GM18526 (cell line): Measurements from ENCODE around the gene NFE2.

Source experiments
- POLR2A ChIP-seq: IDR thresholded peaks from 3 replicates; pipeline ENCODE4 v1.6.1; 2011; ENCODE audit not compliant: insufficient read length; ENCODE audit errors: extremely low read depth

The NFE2 gene

DNA sequence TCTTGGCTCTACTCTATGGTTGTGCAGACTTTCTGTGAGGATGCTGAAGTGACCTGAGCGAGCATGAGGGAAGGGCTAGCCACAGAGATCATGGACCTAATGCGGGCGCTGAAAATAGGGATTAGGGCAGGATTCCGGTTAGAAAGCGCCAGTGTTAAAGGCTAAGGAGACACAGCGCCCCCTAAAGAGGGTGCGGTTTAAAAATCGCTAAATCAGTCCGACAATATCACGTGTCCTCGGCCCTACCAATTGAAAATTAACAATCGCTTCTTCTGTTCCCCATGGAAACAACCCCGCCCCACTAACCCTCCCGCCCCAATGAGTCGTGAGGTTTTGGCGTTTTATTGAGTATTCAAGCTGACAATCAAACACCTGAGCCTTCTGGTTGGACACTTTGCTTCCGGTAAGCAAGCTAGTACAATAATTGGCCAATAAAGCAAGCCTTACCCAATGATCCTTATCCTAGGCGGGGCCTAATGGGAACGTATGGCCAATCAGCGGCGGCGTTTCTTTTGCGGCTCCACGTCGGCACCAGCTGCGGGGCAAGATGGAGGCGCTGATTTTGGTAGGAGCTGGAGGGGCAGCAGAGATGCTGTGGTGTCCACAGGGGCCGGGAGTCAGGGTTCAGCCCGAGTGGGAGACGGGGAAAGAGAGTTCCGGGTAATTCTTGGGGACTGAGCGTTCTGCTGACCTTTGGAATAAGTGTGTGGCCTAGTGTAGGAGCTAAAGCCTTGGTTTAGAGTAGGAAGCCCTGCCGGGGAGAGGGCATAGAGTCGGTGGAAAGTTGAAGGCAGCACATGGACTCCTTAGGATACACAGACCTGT is 24.0 kb upstream of the NFE2 start, which contains the start of gene COPZ1:
Gene COPZ1 (plus strand): TSS at position 515 of the 825 bp plus-strand sequence. CDS start 33 bp downstream, at position 548.
- peak; percentile 76 for TF ChIP-seq POLR2A

DNA sequence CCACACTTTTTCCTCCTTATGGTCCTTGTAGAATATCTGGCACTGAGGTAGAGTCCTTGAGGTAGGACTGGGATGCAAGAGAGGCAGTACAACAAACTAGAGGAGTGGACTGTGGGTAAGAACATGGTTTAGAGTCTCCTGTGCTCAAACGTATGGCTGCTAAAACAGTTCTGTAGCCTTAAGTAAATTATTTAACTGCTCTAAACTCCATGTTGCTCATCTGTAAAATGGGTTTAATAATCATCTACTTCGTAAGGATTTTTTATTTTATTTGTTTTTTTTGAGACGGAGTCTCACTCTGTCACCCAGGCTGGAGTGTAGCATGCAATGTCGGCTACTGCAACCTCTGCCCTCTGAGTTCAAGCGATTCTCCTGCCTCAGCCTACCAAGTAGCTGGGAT is 20.5 kb upstream of the NFE2 start:
- no peak for TF ChIP-seq POLR2A

- TF ChIP-seq POLR2A: no peak
These were observed 10.2 kb upstream of the NFE2 start for GRCh38 chr12:54311051-54311450.

- TF ChIP-seq POLR2A: no peak
These were observed 6.3 kb upstream of the NFE2 start for GRCh38 chr12:54306925-54307741.

GRCh38 chr12:54304187-54304810 is 3.5 kb upstream of the NFE2 start:
- TF ChIP-seq POLR2A: no peak

DNA sequence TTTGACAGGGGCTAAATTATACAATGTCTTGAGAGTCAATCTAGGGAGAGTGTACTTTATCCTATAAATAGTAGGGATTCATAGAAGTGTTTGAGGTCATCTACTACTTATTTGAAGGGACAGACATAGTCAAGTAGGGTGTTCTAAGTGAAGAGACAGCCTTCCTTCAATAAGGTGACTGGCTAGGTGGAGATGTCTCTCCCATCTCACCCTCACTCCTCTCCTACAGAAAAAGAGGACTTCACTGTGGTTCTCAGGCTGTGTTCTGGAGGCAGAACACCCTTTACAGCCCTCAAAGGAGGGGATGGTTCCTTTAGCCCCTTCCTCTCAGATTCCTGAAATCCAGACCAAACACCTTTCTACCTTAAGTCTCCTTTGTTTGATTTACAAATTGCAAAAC is 2.8 kb upstream of the NFE2 start:
- no peak for TF ChIP-seq POLR2A

DNA sequence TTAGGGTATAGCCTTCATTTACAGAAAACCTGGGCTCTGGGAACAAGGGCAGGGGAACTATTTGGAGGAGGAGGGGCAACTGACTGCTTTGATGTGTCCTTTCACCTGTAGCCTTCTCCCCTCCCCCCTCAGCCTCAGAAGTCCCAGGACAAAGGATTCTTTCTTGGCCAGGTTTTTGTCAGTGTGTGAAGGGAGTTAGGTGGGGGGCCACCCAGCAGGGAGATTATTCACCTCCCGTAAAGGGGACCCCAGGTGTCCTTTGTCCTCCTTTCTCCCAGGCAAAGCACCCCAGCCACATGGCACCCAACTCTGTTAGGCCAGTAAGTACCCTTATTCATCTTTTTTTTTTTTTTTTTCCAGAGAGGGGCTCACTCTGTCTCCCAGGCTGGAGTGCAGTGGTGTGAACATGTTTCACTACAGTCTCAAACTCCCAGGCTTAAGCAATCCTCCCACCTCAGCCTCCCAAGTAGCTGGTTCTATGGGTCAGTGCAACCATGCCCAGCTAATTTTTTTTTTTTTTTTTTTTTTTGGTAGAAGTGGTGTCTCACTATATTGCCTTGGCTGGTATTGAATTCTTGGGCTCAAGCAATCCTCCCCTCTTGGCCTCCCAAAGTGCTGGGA is 723 bp upstream of the NFE2 start:
- no peak for TF ChIP-seq POLR2A

GRCh38 chr12:54300225-54300731 is 537 bp downstream of the NFE2 start:
- no peak for TF ChIP-seq POLR2A

DNA sequence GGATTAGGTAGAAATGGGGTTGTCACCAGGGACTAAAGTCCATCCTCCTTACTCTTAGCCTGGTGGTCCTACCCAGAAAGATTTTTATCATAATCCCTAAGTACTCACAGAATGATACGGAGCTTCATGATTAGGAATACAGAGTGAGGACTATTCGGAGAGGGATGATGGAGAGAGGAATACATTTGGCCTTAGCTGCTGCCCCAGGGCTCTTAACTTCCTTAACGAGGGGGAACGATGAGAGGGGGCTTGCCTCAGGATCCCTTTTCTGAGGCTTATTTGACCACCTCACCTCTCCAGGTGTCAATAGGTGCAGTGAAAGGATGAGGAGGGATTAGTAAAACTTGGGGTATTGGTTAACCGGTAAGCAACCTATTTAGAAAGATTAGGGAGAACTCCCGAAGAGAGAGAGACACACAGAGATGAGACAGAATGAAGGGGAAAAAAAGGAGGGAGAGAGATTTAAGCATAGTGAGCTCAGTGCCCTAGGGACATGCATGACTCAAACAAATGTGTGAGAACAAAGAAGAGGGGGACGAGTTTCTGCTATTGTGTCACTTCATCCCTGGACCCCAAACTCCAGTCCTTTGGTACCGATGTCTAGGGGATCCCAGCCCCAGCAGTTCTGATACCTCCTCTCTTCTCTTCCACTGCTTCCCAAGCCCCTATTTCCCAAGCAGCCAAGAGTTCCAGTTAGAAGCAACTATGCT is 1.1 kb downstream of the NFE2 start:
- no peak for TF ChIP-seq POLR2A

DNA sequence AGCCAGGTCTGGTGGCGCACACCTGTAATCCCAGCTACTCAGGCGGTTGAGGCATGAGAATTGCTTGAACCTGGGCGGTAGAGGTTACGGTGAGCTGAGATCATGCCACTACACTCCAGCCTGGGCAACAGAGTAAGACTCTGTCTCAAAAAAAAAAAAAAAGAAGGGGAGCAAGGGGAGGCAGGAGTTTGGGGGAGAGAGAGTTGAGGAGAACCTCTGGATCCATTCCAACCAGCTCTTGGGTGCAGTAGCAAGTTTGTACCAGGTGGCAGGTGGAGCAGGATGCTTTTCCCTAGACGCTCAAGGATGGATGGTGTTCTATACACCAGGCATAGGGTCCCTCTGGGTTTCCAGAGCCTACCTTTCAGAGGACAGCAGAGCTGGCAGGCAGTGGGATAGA is 1.9 kb downstream of the NFE2 start:
- no peak for TF ChIP-seq POLR2A

GRCh38 chr12:54296393-54297099 is 4.3 kb downstream of the NFE2 start:
- TF ChIP-seq POLR2A: no peak

DNA sequence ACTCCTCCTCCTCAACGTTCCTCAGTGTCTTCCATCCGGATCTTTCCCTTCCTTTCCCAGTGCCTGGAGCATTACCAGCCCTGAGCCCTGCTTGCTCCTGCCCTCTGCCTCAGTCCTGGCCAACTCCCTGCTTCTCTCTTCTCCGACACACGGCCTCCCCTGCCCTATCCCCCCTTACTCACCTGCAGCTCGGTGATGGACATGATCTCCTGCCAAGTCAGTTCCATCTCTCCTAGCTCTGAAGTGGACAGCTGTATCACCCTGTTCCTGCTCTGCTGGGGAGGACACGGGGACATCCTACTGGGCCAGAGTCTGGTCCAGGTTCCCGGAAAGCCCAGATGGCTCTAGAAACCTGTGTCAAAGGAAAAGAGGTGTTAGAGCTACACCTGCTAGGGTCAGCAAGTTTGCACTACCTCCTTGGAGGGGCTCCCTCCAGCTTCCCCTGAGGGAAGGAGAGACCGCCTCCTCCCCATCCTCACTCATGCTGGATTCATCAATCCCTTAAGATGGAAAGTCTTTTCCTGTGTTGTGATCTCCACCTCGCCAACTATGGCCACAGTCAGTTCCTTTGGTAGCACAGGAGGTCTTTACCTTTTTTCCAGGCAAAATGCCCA is 5.8 kb downstream of the NFE2 start:
- TF ChIP-seq POLR2A: no peak

- no peak for TF ChIP-seq POLR2A
These were observed 6.5 kb downstream of the NFE2 start for GRCh38 chr12:54294152-54294952.
